Measurements from ENCODE around the gene CROCC2. TPM values are rescaled to one million over a fixed set of nuclear protein-coding genes. Genes with fewer than 3 reads are reported as not detected.

CROCC2 gene
- total RNA-seq, 1 donor: not detected

GRCh38 chr2:241011296-241011600 is 105.1 kb downstream of the CROCC2 start:
- TF ChIP-seq CTCF (IDR thresholded peaks at IDR 0.05; ENCODE audit: insufficient read depth, low read depth, low read length): no peak
- H3K4me3 ChIP-seq (ENCODE audit: low read depth, low read length): no peak overlapping the region
- DNase-seq (ENCODE audit: low read depth): no peak

GRCh38 chr2:241011751-241012510 is 105.8 kb downstream of the CROCC2 start:
- H3K4me3 ChIP-seq (ENCODE audit: low read depth, low read length): no peak overlapping the region
- TF ChIP-seq CTCF (IDR thresholded peaks at IDR 0.05; ENCODE audit: insufficient read depth, low read depth, low read length): no peak
- DNase-seq (ENCODE audit: low read depth): no peak

- no peak for DNase-seq (ENCODE audit: low read depth)
These were observed 108.1 kb downstream of the CROCC2 start for GRCh38 chr2:241014224-241014623.

GRCh38 chr2:241014764-241015163 is 108.6 kb downstream of the CROCC2 start:
- TF ChIP-seq CTCF (IDR thresholded peaks at IDR 0.05; ENCODE audit: insufficient read depth, low read depth, low read length): no peak
- no peak overlapping the region for H3K4me3 ChIP-seq (ENCODE audit: low read depth, low read length)
- DNase-seq (ENCODE audit: low read depth): no peak

More at GRCh38 chr2:241014224-241014623, 108.1 kb downstream of the CROCC2 start:
- no peak overlapping the region for H3K4me3 ChIP-seq (ENCODE audit: low read depth, low read length)
- TF ChIP-seq CTCF (IDR thresholded peaks at IDR 0.05; ENCODE audit: insufficient read depth, low read depth, low read length): no peak

- no peak for TF ChIP-seq CTCF (IDR thresholded peaks at IDR 0.05; ENCODE audit: insufficient read depth, low read depth, low read length)
- no peak overlapping the region for H3K4me3 ChIP-seq (ENCODE audit: low read depth, low read length)
- DNase-seq (ENCODE audit: low read depth): no peak
These were observed 109.3 kb downstream of the CROCC2 start for GRCh38 chr2:241015439-241015838.

- no peak for DNase-seq (ENCODE audit: low read depth)
- no peak for TF ChIP-seq CTCF (IDR thresholded peaks at IDR 0.05; ENCODE audit: insufficient read depth, low read depth, low read length)
- no peak overlapping the region for H3K4me3 ChIP-seq (ENCODE audit: low read depth, low read length)
These were observed 111.2 kb downstream of the CROCC2 start for GRCh38 chr2:241017228-241017940.
